Kidney (tissue), 14 donors: ENCODE results near the gene GRIK3. TPM values are rescaled to one million over a fixed set of nuclear protein-coding genes. Genes with fewer than 3 reads are reported as not detected.

Experiments
- DNase-seq, 5 donors: peaks; one replicate each; pipeline ENCODE4 v3.0.0-alpha.2; 2013 to 2020
- FAIRE-seq: peaks from 2 replicates; lab custom pipeline; 2012; peaks lifted over from hg19 to GRCh38; lab: Jason Lieb, UNC
- H3K27ac ChIP-seq, 2 donors: one replicate each; pipeline ENCODE4 v1.7.0; 2013; ENCODE audit warnings: low read depth in 2 of 2, low read length in 2 of 2, inconsistent platforms in 1 of 2
- H3K27me3 ChIP-seq: one replicate; pipeline ENCODE4 v1.7.1; 2013; ENCODE audit warnings: low read length, inconsistent platforms; ENCODE audit not compliant: control insufficient read depth, insufficient read depth
- H3K36me3 ChIP-seq, 3 donors: one replicate each; pipeline versions ENCODE4 v1.7.0 to v1.7.1; 2013; ENCODE audit warnings: low read length in 3 of 3, control low read depth in 1 of 3, inconsistent platforms in 1 of 3; ENCODE audit not compliant: insufficient read depth in 3 of 3, control insufficient read depth in 2 of 3
- H3K4me1 ChIP-seq, 3 donors: one replicate each; pipeline versions ENCODE4 v1.7.0 to v1.7.1; 2013; ENCODE audit warnings: low read length in 3 of 3, inconsistent platforms in 1 of 3, low read depth in 1 of 3; ENCODE audit not compliant: control insufficient read depth in 2 of 3, insufficient read depth in 2 of 3
- H3K4me3 ChIP-seq, 3 donors: one replicate each; pipeline versions ENCODE4 v1.7.0 to v1.8.1; 2013; ENCODE audit warnings: low read length in 3 of 3, control low read depth in 1 of 3, inconsistent platforms in 1 of 3
- H3K9ac ChIP-seq, 3 donors: one replicate each; pipeline versions ENCODE4 v1.7.0 to v1.7.1; 2013; ENCODE audit warnings: low read length in 3 of 3, control low read depth in 1 of 3, inconsistent platforms in 1 of 3
- H3K9me3 ChIP-seq, 3 donors: one replicate each; pipeline versions ENCODE4 v1.7.0 to v1.7.1; 2013; ENCODE audit warnings: low read length in 3 of 3, control low read depth in 1 of 3, inconsistent platforms in 1 of 3; ENCODE audit not compliant: control insufficient read depth in 2 of 3, insufficient read depth in 1 of 3
- intact Hi-C: fragments of 100-400 bp; cut with DNase I; formaldehyde crosslinking; loops from one replicate; pipeline ENCODE4 v1.11.1; 2022
- polyA plus RNA-seq: library from polyadenylated mRNA; stranded (reverse); fragments of 350-450 nt; fragmentation: Illumina TruSeq; extraction: RNeasy Lipid Tissue Mini Kit (QIAGEN cat#74804); gene quantifications from one replicate; pipeline ENCODE4 v1.2.3, GENCODE V29; 2014; ENCODE audit warnings: low read depth, low replicate concordance; ENCODE audit not compliant: insufficient read depth
- total RNA-seq: library from RNA; stranded (reverse); fragmentation: NEBNext Ultra II Directional; extraction: Animal tissue kit (Norgen Biotek cat#: 25700); gene quantifications from one replicate; pipeline ENCODE4 v1.2.1, GENCODE V29; 2021
- TF ChIP-seq, protein P1 (sequence below): IDR thresholded peaks from 3 replicates; pipeline ENCODE4 v1.5.1; 2012; ENCODE audit warnings: mild to moderate bottlenecking, moderate library complexity, borderline replicate concordance; ENCODE audit not compliant: insufficient read depth; ENCODE audit errors: extremely low read depth
- donor health status: control.
- donor health status: control.
- donor health status: control.
- donor health status: control.
- donor health status: control.
- donor health status: DM: yes; HTN: yes; CAD: no.
- donor health status: Normal renal cell carcinoma (clear cell type).

GRIK3 gene
- total and polyA plus RNA-seq, 2 donors from 2014 or later, result 0.06 to 0.38 TPM

DNA sequence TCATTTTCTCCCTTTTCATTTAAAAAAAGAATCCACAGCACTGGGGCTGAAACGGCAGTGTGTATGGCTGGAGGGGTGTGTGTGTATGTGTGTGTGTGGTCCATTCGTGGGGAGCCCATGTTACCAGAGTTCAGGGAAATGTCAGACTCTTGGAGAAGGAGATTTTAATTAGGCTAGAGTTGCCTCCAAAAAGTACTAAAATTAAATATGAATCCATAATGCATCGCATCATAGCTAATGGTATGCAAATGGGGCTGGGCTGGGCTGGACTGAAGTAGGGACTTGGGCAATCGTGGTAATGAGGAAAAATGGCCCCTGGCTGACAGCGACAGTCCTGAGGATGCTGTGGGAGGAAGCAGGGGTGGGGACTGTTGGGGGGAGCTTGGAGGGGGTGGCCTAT, 24.8 kb downstream of the GRIK3 start:
- H3K27ac ChIP-seq, result no peak overlapping the region
- H3K4me3 ChIP-seq, result no peak overlapping the region
- no peaks in the 10 kb centered on the region for H3K36me3 ChIP-seq
- intact Hi-C loops, result no loop called here
- H3K9me3 ChIP-seq, result no peaks in the 10 kb centered on the region
- TF ChIP-seq, protein P1, sequence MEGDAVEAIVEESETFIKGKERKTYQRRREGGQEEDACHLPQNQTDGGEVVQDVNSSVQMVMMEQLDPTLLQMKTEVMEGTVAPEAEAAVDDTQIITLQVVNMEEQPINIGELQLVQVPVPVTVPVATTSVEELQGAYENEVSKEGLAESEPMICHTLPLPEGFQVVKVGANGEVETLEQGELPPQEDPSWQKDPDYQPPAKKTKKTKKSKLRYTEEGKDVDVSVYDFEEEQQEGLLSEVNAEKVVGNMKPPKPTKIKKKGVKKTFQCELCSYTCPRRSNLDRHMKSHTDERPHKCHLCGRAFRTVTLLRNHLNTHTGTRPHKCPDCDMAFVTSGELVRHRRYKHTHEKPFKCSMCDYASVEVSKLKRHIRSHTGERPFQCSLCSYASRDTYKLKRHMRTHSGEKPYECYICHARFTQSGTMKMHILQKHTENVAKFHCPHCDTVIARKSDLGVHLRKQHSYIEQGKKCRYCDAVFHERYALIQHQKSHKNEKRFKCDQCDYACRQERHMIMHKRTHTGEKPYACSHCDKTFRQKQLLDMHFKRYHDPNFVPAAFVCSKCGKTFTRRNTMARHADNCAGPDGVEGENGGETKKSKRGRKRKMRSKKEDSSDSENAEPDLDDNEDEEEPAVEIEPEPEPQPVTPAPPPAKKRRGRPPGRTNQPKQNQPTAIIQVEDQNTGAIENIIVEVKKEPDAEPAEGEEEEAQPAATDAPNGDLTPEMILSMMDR, result no peak
- DNase-seq (no peak), FAIRE-seq (no peak)
- H3K27me3 ChIP-seq, result no peaks in the 10 kb centered on the region
- no peaks in the 10 kb centered on the region for H3K4me1 ChIP-seq
- no peak overlapping the region for H3K9ac ChIP-seq

DNA sequence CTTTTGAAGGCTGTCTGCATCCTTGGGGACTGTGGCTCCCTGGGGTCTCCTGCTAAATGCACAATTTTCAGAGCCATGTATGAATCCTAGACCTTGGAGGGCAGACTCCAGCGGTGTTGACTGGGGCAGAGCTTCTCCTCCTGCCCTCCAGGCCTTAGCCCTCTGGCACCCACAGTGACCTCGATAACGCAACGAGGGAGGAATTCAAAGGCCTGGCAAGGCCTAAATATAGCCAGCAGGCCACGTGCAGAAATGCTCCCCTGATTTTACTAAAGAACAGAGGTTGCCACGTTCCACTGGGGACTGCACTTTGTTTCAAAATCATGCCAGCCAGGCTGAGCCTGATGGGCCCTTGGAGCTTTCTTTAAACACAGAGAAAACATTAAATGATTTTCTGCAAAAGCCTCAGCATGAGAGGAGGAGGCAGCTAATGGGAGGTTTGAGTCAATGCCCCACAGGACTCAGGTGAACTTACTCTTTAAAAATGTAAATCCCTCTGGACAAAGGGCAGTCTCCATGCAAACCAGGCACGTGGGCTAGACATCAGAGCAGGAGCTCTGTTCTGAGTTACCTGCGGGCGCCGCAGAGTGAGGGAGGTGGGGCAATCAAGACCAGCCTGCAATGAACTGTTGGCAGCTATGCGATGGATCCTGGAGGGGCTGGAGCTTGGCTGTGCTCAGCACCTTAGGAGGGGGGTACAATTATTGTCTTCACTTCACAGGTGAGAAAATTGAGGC, 28.0 kb downstream of the GRIK3 start:
- no peaks in the 10 kb centered on the region for H3K36me3 ChIP-seq
- no peaks in the 10 kb centered on the region for H3K4me1 ChIP-seq
- no peak overlapping the region for H3K9ac ChIP-seq
- no peaks in the 10 kb centered on the region for H3K9me3 ChIP-seq
- no peaks in the 10 kb centered on the region for H3K27me3 ChIP-seq
- no peak for FAIRE-seq
- no peak overlapping the region for H3K27ac ChIP-seq
- intact Hi-C loops, result no loop called here
- TF ChIP-seq, protein P1, result no peak
- no peak for DNase-seq
- H3K4me3 ChIP-seq, result no peak overlapping the region

DNA sequence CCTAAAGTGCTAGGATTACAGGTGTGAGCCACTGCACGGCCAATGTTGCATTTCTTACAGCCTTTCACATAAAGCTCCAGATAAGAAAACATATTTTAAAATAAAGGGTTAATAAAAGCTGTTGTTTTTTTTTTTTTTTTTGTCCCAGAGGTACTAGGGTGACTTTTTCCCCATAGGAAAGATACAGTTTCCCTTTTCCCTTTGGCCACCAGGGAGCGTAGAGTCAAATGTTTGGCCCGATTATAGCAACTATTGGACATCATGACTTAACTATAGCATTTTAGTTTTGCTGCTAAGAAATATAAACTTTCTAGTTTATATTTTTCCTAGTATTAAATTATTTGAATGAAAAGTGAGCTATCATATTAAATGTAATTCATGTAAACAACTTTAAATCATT, 31.4 kb downstream of the GRIK3 start:
- intact Hi-C loops, result no loop called here
- no peaks in the 10 kb centered on the region for H3K9me3 ChIP-seq
- TF ChIP-seq, protein P1, result no peak
- no peak overlapping the region for H3K4me3 ChIP-seq
- no peaks in the 10 kb centered on the region for H3K4me1 ChIP-seq
- DNase-seq (no peak), FAIRE-seq (no peak)
- no peaks in the 10 kb centered on the region for H3K36me3 ChIP-seq
- no peak overlapping the region for H3K9ac ChIP-seq
- H3K27me3 ChIP-seq, result no peaks in the 10 kb centered on the region
- no peak overlapping the region for H3K27ac ChIP-seq
